PFSK-1 (cell line): ENCODE measurements around the gene CCDC82.

Experiments used
- POLR2AphosphoS5 ChIP-seq: IDR thresholded peaks from 2 replicates; pipeline ENCODE4 v1.6.1; 2012; ENCODE audit warnings: low read depth, mild to moderate bottlenecking, control low read depth, low read length, moderate library complexity
- TAF1 ChIP-seq: IDR thresholded peaks from 2 replicates; pipeline ENCODE4 v1.6.1; 2012; ENCODE audit warnings: low read length, control low read depth, borderline replicate concordance; ENCODE audit not compliant: insufficient read depth

DNA sequence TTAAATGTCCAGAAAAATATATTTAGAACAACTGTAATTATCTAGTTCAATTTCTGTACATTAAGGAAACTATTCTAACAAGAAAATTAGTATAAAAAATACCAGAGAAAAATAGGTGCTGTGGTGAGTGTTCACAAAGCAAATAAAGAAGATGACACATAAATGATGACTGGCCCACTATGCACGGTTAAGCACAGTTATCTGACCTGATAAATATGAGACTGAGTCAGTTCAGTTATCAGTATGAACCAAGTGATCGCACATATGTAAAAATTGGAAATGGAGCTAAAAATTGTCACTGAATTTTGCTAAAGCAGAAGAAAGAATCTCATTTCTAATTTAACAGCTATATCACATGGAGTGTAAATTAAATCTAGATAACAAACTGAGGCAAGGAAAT lies 27.9 kb downstream of the CCDC82 start:
- TF ChIP-seq TAF1 = no peak
- no peak for TF ChIP-seq POLR2AphosphoS5
